HepG2 (cell line): Measurements from ENCODE around the gene SLC29A1. TPM values are rescaled to one million over a fixed set of nuclear protein-coding genes. Genes with fewer than 3 reads are reported as not detected.
A peak's percentile ranks its signal among the peaks of the same experiment; 100 is the strongest.

Experiments
- CEBPB ChIP-seq: IDR thresholded peaks from 2 replicates; pipeline ENCODE4 v1.6.1; 2011; ENCODE audit warnings: low read depth, low read length, improper control_type of control experiment, borderline replicate concordance
- HNRNPLL ChIP-seq: fragments of 200-400 bp; formaldehyde crosslinking; IDR thresholded peaks from 2 replicates; pipeline ENCODE4 v1.6.1; 2017; ENCODE audit warnings: mild to moderate bottlenecking, low read depth, low read length; ENCODE audit not compliant: poor library complexity, severe bottlenecking
- MXD4 ChIP-seq: IDR thresholded peaks from 2 replicates; pipeline ENCODE4 v1.6.1; 2016; ENCODE audit warnings: mild to moderate bottlenecking, missing biosample characterization, missing genetic modification reagents
- NFIB ChIP-seq: sonication (generic); formaldehyde crosslinking; IDR thresholded peaks from 2 replicates; pipeline ENCODE4 v1.9.0; 2021; ENCODE audit warnings: missing genetic modification reagents, mild to moderate bottlenecking, borderline replicate concordance
- NONO ChIP-seq, 2 experiments: fragments of 450-650 bp in 1 of 2; sonication (generic) in 1 of 2; formaldehyde crosslinking in 1 of 2; IDR thresholded peaks in 1 of 2; conservative IDR thresholded peaks in 1 of 2; 2 replicates each; pipeline versions ENCODE4 v1.6.1 to v1.8.0; 2017 to 2022; ENCODE audit warnings: mild to moderate bottlenecking in 1 of 2, missing genetic modification reagents in 1 of 2, moderate library complexity in 1 of 2
- RBM22 ChIP-seq: fragments of 200-400 bp; formaldehyde crosslinking; optimal IDR thresholded peaks from 2 replicates; pipeline ENCODE3; 2017; ENCODE audit warnings: mild to moderate bottlenecking, low read length, moderate library complexity
- ZNF124 ChIP-seq: sonication (generic); formaldehyde crosslinking; IDR thresholded peaks from 2 replicates; pipeline ENCODE4 v1.4.0; 2020; ENCODE audit warnings: missing genetic modification reagents
- polyA plus RNA-seq, 8 experiments: library from polyadenylated mRNA; depleted of rRNA in 3 of 8; stranded (reverse) in 7 of 8; unstranded in 1 of 8; fragments of >200 nt; fragmentation: Illumina TruSeq in 4 of 8; extraction: Trizol in 4 of 8; gene quantifications; 2 replicates each; pipeline versions ENCODE4 v1.2.1 to v1.2.3, GENCODE V29; 2011 to 2016; ENCODE audit warnings: low read depth in 4 of 8, missing spikeins in 1 of 8, mixed read lengths in 1 of 8; ENCODE audit not compliant: insufficient read depth in 1 of 8
- total RNA-seq, 5 experiments: library from RNA; depleted of rRNA; stranded (reverse); fragments of >200 nt; fragmentation: Illumina TruSeq; extraction: Trizol; gene quantifications; 2 replicates each; pipeline ENCODE4 v1.2.3, GENCODE V29; 2016; ENCODE audit warnings: low read depth in 1 of 5
- TF ChIP-seq, protein P1 (sequence below), 2 experiments: fragments of 450-650 bp in 1 of 2; sonication (generic) in 1 of 2; formaldehyde crosslinking in 1 of 2; IDR thresholded peaks; 2 replicates each; pipeline versions ENCODE4 v1.6.1 to v1.8.0; 2016 to 2022; ENCODE audit warnings: antibody characterized with exemption in 1 of 2, mild to moderate bottlenecking in 1 of 2, missing genetic modification reagents in 1 of 2
- TF ChIP-seq, protein P2 (sequence below): sonication (generic); formaldehyde crosslinking; IDR thresholded peaks from 2 replicates; pipeline ENCODE4 v1.8.0; 2022; ENCODE audit warnings: mild to moderate bottlenecking, missing genetic modification reagents, moderate library complexity
- TF ChIP-seq, protein P3 (sequence below): IDR thresholded peaks from 2 replicates; pipeline ENCODE4 v1.4.0; 2020; ENCODE audit warnings: mild to moderate bottlenecking, missing genetic modification reagents
- TF ChIP-seq, protein P4 (sequence below): sonication (generic); formaldehyde crosslinking; conservative IDR thresholded peaks from 2 replicates; pipeline ENCODE4 v1.4.0; 2020; ENCODE audit warnings: missing genetic modification reagents

SLC29A1 gene
- total and polyA plus RNA-seq, 2 of the 13 experiments (the other 11 are each of a cell fraction or from before 2014, with no cell fraction given) = 43.2 to 106 TPM

DNA sequence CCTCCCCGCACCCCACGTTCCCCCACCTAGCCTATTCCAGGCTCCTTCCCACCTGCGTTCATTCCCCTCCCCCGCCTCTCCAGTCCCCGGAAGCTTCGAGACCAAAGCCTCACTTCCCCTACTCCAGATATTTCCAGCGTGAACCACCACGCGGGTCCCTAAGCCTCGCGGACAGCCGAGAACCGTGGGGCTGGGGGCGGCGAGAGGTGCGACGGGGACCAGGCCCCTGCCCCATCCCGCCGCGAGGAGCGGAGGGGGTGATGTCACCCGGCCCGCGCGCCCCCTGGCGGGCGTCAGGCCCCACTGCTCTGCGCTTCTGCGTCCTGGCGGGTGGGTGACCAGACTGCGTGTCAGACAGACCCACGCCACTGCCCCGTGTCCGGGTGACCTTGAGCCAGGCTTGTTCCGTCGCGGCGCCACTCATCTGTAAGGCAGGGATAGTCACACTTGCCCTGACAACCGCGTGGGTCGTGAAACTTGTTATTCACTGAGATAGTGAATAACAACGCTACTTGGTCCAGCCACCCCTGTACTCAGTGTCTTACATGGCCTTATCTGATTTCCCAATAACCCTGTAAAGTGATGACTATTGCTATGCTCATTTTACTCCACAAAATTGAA lies 14.5 kb downstream of the SLC29A1 start (continued):
- TF ChIP-seq, protein P1, sequence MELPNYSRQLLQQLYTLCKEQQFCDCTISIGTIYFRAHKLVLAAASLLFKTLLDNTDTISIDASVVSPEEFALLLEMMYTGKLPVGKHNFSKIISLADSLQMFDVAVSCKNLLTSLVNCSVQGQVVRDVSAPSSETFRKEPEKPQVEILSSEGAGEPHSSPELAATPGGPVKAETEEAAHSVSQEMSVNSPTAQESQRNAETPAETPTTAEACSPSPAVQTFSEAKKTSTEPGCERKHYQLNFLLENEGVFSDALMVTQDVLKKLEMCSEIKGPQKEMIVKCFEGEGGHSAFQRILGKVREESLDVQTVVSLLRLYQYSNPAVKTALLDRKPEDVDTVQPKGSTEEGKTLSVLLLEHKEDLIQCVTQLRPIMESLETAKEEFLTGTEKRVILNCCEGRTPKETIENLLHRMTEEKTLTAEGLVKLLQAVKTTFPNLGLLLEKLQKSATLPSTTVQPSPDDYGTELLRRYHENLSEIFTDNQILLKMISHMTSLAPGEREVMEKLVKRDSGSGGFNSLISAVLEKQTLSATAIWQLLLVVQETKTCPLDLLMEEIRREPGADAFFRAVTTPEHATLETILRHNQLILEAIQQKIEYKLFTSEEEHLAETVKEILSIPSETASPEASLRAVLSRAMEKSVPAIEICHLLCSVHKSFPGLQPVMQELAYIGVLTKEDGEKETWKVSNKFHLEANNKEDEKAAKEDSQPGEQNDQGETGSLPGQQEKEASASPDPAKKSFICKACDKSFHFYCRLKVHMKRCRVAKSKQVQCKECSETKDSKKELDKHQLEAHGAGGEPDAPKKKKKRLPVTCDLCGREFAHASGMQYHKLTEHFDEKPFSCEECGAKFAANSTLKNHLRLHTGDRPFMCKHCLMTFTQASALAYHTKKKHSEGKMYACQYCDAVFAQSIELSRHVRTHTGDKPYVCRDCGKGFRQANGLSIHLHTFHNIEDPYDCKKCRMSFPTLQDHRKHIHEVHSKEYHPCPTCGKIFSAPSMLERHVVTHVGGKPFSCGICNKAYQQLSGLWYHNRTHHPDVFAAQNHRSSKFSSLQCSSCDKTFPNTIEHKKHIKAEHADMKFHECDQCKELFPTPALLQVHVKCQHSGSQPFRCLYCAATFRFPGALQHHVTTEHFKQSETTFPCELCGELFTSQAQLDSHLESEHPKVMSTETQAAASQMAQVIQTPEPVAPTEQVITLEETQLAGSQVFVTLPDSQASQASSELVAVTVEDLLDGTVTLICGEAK (IDR thresholded peaks at IDR 0.05) = no peak
- TF ChIP-seq, protein P1 (CRISPR knock-in tag; IDR thresholded peaks at IDR 0.05) = peak; percentile 53; the same call in 1 of the 2 replicates
- TF ChIP-seq, protein P2, sequence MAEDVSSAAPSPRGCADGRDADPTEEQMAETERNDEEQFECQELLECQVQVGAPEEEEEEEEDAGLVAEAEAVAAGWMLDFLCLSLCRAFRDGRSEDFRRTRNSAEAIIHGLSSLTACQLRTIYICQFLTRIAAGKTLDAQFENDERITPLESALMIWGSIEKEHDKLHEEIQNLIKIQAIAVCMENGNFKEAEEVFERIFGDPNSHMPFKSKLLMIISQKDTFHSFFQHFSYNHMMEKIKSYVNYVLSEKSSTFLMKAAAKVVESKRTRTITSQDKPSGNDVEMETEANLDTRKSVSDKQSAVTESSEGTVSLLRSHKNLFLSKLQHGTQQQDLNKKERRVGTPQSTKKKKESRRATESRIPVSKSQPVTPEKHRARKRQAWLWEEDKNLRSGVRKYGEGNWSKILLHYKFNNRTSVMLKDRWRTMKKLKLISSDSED (CRISPR knock-in tag) = no peak
- TF ChIP-seq MXD4 (peak; percentile 67), NONO (IDR thresholded peaks at IDR 0.05) (no peak), NONO (CRISPR knock-in tag; conservative IDR thresholded peaks at IDR 0.05) (peak; percentile 85), ZNF124 (no peak), NFIB (CRISPR knock-in tag) (no peak), RBM22 (peak; percentile 28), HNRNPLL (peak; percentile 69), CEBPB (peak; percentile 37; the same call in 1 of the 2 replicates)
- TF ChIP-seq, protein P3, sequence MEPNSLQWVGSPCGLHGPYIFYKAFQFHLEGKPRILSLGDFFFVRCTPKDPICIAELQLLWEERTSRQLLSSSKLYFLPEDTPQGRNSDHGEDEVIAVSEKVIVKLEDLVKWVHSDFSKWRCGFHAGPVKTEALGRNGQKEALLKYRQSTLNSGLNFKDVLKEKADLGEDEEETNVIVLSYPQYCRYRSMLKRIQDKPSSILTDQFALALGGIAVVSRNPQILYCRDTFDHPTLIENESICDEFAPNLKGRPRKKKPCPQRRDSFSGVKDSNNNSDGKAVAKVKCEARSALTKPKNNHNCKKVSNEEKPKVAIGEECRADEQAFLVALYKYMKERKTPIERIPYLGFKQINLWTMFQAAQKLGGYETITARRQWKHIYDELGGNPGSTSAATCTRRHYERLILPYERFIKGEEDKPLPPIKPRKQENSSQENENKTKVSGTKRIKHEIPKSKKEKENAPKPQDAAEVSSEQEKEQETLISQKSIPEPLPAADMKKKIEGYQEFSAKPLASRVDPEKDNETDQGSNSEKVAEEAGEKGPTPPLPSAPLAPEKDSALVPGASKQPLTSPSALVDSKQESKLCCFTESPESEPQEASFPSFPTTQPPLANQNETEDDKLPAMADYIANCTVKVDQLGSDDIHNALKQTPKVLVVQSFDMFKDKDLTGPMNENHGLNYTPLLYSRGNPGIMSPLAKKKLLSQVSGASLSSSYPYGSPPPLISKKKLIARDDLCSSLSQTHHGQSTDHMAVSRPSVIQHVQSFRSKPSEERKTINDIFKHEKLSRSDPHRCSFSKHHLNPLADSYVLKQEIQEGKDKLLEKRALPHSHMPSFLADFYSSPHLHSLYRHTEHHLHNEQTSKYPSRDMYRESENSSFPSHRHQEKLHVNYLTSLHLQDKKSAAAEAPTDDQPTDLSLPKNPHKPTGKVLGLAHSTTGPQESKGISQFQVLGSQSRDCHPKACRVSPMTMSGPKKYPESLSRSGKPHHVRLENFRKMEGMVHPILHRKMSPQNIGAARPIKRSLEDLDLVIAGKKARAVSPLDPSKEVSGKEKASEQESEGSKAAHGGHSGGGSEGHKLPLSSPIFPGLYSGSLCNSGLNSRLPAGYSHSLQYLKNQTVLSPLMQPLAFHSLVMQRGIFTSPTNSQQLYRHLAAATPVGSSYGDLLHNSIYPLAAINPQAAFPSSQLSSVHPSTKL (CRISPR knock-in tag) = peak; percentile 48; the same call in 1 of the 2 replicates
- TF ChIP-seq, protein P4, sequence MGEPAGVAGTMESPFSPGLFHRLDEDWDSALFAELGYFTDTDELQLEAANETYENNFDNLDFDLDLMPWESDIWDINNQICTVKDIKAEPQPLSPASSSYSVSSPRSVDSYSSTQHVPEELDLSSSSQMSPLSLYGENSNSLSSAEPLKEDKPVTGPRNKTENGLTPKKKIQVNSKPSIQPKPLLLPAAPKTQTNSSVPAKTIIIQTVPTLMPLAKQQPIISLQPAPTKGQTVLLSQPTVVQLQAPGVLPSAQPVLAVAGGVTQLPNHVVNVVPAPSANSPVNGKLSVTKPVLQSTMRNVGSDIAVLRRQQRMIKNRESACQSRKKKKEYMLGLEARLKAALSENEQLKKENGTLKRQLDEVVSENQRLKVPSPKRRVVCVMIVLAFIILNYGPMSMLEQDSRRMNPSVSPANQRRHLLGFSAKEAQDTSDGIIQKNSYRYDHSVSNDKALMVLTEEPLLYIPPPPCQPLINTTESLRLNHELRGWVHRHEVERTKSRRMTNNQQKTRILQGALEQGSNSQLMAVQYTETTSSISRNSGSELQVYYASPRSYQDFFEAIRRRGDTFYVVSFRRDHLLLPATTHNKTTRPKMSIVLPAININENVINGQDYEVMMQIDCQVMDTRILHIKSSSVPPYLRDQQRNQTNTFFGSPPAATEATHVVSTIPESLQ = peak; percentile 17; the same call in 1 of the 2 replicates
